Ishikawa (cell line): ENCODE data around the gene MINDY1.

ENCODE experiments used
- CEBPB ChIP-seq: IDR thresholded peaks from 2 replicates; pipeline ENCODE4 v1.6.1; 2012
- EP300 ChIP-seq: IDR thresholded peaks from 2 replicates; pipeline ENCODE4 v1.6.1; 2012; ENCODE audit warnings: borderline replicate concordance
- FOXM1 ChIP-seq: IDR thresholded peaks from 2 replicates; pipeline ENCODE4 v1.6.1; 2012; ENCODE audit warnings: low read depth, borderline replicate concordance
- MAX ChIP-seq: IDR thresholded peaks from 2 replicates; pipeline ENCODE4 v1.6.1; 2012
- NFIC ChIP-seq: IDR thresholded peaks from 2 replicates; pipeline ENCODE4 v1.6.1; 2012
- RAD21 ChIP-seq: IDR thresholded peaks from 2 replicates; pipeline ENCODE4 v1.6.1; 2012; ENCODE audit warnings: low read depth
- REST ChIP-seq: IDR thresholded peaks from 2 replicates; pipeline ENCODE4 v1.6.1; 2012; ENCODE audit warnings: low read depth, mild to moderate bottlenecking
- TCF12 ChIP-seq: IDR thresholded peaks from 2 replicates; pipeline ENCODE4 v1.6.1; 2012; ENCODE audit warnings: low read depth
- TEAD4 ChIP-seq: IDR thresholded peaks from 2 replicates; pipeline ENCODE4 v1.6.1; 2012
- YY1 ChIP-seq: IDR thresholded peaks from 2 replicates; pipeline ENCODE4 v1.6.1; 2012; ENCODE audit warnings: low read depth

GRCh38 chr1:150999051-150999674 is 7.5 kb downstream of the MINDY1 start:
- TF ChIP-seq FOXM1, result no peak
- TF ChIP-seq CEBPB, result no peak
- no peak for TF ChIP-seq RAD21
- no peak for TF ChIP-seq YY1
- TF ChIP-seq TCF12, result no peak
- no peak for TF ChIP-seq EP300
- no peak for TF ChIP-seq REST
- TF ChIP-seq TEAD4, result no peak
- TF ChIP-seq NFIC, result no peak
- TF ChIP-seq MAX, result no peak
